ENCODE data around the gene TBPL2. TPM values are rescaled to one million over a fixed set of nuclear protein-coding genes. Genes with fewer than 3 reads are reported as not detected.

The TBPL2 gene
- total RNA-seq, 1 donor from 2014 or later: not detected

GRCh38 chr14:55374771-55375170 is 65.6 kb downstream of the TBPL2 start:
- H3K9me3 ChIP-seq: no peaks in the 10 kb centered on the region
- TF ChIP-seq CTCF (IDR thresholded peaks at IDR 0.05): no peak
- no peak for DNase-seq
- intact Hi-C loops (cut with DNase I): no loop called here
- no peak for ATAC-seq
- H3K36me3 ChIP-seq: peaks cover 58% of the 10 kb centered on the region
- no peak overlapping the region for H3K27ac ChIP-seq
- H3K4me1 ChIP-seq: no peaks in the 10 kb centered on the region
- H3K4me3 ChIP-seq: no peak overlapping the region
- H3K27me3 ChIP-seq (ENCODE audit: low read depth): no peaks in the 10 kb centered on the region

DNA sequence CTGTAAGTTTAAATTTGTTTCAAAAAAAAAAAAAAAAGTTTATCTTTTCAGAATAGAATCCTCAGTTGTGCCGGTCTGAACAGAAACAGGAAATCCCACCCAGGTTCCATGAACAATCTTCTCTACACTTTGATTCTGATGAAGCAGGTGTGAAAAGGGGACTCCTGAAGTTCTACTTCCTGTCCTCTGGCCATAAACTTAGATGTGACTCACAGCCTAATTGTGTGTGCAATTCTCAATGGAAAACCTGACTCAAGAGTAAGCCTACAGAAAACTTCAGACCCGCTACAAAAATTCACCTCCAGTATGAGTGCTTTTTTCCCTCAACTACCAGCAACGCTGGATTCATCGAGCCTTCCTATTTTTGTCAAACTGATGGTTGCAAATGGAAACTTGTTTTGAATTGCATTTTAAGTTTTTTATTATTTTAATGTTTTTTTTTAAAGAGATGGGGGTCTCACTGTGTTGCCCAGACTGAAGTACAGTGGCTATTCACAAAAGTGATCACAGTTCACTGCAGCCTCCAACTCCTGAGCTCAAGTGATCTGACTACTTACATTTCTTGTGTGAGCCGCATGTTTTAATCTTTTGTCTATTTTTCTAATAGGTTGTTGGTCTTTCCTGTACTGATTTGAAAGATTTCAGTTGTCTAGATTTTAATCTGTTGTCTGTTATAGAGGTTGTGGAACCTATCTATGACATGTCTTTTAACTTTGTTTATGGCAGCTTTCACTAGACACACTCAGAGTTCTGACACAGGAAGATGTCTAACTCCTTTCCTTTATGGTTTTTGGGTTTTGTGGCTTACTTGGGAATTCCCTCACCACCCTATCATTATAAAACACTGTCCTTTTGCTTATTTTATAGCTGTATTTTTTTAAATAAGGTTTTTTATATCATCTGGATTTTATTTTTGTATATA is 66.4 kb downstream of the TBPL2 start:
- Histone ChIP-seq H3K27me3 (ENCODE audit: low read depth) (no peaks in the 10 kb centered on the region), H3K27ac (no peak overlapping the region), H3K4me1 (no peaks in the 10 kb centered on the region), H3K9me3 (no peaks in the 10 kb centered on the region), H3K4me3 (no peak overlapping the region), H3K36me3 (peaks cover 58% of the 10 kb centered on the region)
- intact Hi-C loops (cut with DNase I): no loop called here
- ATAC-seq (no peak), DNase-seq (no peak)
- TF ChIP-seq CTCF (IDR thresholded peaks at IDR 0.05): no peak

DNA sequence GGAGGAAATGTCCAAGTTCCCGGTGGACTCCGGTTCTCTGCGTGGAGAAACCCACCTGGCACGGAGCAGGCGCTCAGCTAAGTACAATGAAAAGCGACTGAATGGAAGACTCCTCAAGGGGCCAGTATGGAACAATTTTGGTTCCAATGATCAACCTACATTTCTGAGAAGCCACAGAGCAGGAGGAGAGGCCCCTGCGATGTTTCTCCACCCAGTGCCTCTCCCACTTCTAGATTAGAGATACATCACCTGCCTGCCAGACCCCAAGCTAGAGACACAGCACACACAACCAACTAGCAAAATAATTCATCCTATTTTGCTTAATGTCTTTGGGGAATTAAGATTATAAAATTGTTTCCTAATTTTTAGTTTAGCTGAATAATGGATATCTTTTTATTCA is 67.6 kb downstream of the TBPL2 start:
- TF ChIP-seq CTCF (IDR thresholded peaks at IDR 0.05): no peak
- intact Hi-C loops (cut with DNase I): no loop called here
- Histone ChIP-seq H3K4me3 (no peak overlapping the region), H3K9me3 (no peaks in the 10 kb centered on the region), H3K27me3 (ENCODE audit: low read depth) (no peaks in the 10 kb centered on the region), H3K4me1 (no peaks in the 10 kb centered on the region), H3K27ac (no peak overlapping the region), H3K36me3 (peaks cover 58% of the 10 kb centered on the region)
- no peak for DNase-seq
- no peak for ATAC-seq

- no peak overlapping the region for H3K4me3 ChIP-seq
- no peak for TF ChIP-seq CTCF (IDR thresholded peaks at IDR 0.05)
- no peaks in the 10 kb centered on the region for H3K27me3 ChIP-seq (ENCODE audit: low read depth)
- intact Hi-C loops (cut with DNase I): no loop called here
- no peaks in the 10 kb centered on the region for H3K9me3 ChIP-seq
- no peak overlapping the region for H3K27ac ChIP-seq
- H3K36me3 ChIP-seq: peaks cover 59% of the 10 kb centered on the region
- DNase-seq (no peak), ATAC-seq (no peak)
- H3K4me1 ChIP-seq: no peaks in the 10 kb centered on the region
Observed at GRCh38 chr14:55372423-55372822, 68.0 kb downstream of the TBPL2 start.

DNA sequence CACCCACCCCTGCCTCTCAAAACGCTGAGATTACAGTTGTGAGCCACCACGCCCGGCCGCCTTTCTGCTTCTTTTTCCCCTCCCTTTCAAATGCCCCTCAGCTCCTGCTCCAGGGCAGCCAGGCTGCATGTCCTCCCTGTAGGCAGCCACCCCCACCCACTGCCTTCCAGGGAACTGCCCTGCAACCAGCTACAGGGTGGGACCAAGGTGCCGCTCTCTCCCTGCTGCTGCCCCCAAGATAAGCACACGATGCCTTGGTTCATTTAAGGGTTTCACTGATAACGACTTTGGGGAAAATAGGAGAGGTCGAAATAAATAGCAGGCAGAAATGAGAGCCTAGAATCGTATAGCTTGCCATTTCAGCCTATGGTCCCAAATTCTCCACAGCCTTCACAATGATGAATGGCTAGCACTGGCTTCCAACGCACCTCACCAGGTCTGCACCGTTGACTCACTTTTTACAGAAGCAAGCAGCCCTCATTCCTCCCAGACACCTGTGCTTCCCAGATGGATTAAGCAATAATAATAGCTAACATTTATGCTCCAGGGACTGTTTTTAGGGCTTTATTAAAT is 69.4 kb downstream of the TBPL2 start:
- no peaks in the 10 kb centered on the region for H3K9me3 ChIP-seq
- H3K4me1 ChIP-seq: no peaks in the 10 kb centered on the region
- H3K27me3 ChIP-seq (ENCODE audit: low read depth): no peaks in the 10 kb centered on the region
- intact Hi-C loops (cut with DNase I): no loop called here
- ATAC-seq: no peak
- H3K36me3 ChIP-seq: peaks cover 51% of the 10 kb centered on the region
- DNase-seq: no peak
- no peak overlapping the region for H3K27ac ChIP-seq
- no peak for TF ChIP-seq CTCF (IDR thresholded peaks at IDR 0.05)
- no peak overlapping the region for H3K4me3 ChIP-seq
